GM12878 (cell line): ENCODE results near the gene PRKAG2. TPM values are rescaled to one million over a fixed set of nuclear protein-coding genes. Genes with fewer than 3 reads are reported as not detected.

Source experiments
- CEBPZ ChIP-seq: fragments of 150-350 bp; IDR thresholded peaks from 2 replicates; pipeline ENCODE4 v1.6.1; 2016; ENCODE audit warnings: low read depth, low read length
- EZH2 ChIP-seq: IDR thresholded peaks from 2 replicates; pipeline ENCODE4 v1.6.1; 2012; ENCODE audit warnings: low read depth, mild to moderate bottlenecking, control low read depth, inconsistent platforms, low read length, borderline replicate concordance; ENCODE audit not compliant: control insufficient read depth
- MLLT1 ChIP-seq: fragments of 450-650 bp; IDR thresholded peaks from 2 replicates; pipeline ENCODE4 v1.6.1; 2016; ENCODE audit warnings: mild to moderate bottlenecking
- PRDM15 ChIP-seq: fragments of 450-650 bp; formaldehyde crosslinking; IDR thresholded peaks from 2 replicates; pipeline ENCODE4 v1.4.0; 2020; ENCODE audit warnings: mild to moderate bottlenecking, moderate library complexity
- RAD51 ChIP-seq: fragments of 450-650 bp; IDR thresholded peaks from 2 replicates; pipeline ENCODE4 v1.6.1; 2016; ENCODE audit warnings: moderate library complexity, mild to moderate bottlenecking, inconsistent platforms
- SREBF2 ChIP-seq: IDR thresholded peaks from 2 replicates; pipeline ENCODE4 v1.6.1; 2012; ENCODE audit warnings: mild to moderate bottlenecking, low read length
- polyA plus RNA-seq, 11 experiments: library from polyadenylated mRNA; depleted of rRNA in 4 of 11; unstranded in 6 of 11; stranded (reverse) in 5 of 11; fragments of >200 nt; fragmentation: Nextera tagmentation in 4 of 11; fragmentation: Illumina TruSeq in 1 of 11; extraction: Ambion mirVana in 4 of 11; extraction: Trizol in 1 of 11; gene quantifications; 1 replicate in 1 of 11; 2 replicates in 10 of 11; pipeline versions ENCODE4 v1.2.1 to v1.2.3, GENCODE V29; 2011 to 2016; ENCODE audit warnings: inconsistent platforms in 2 of 11, missing spikeins in 2 of 11, low read depth in 1 of 11
- total RNA-seq, 4 experiments: library from RNA; depleted of rRNA in 3 of 4; stranded (reverse); fragments of >200 nt in 3 of 4; fragmentation: Illumina TruSeq in 1 of 4; extraction: Trizol in 1 of 4; gene quantifications; 2 replicates each; pipeline versions ENCODE4 v1.2.1 to v1.2.3, GENCODE V29; 2013 to 2021

PRKAG2 gene
- total and polyA plus RNA-seq, 10 of the 15 experiments (the other 5 are each of a cell fraction or from before 2014, with no cell fraction given): 3.4 to 8.9 (median 6.8) TPM

GRCh38 chr7:151796871-151797537, 79.9 kb downstream of the PRKAG2 start (continued):
- TF ChIP-seq PRDM15 (CRISPR knock-in tag) (no peak), EZH2 (no peak), MLLT1 (no peak), CEBPZ (no peak), SREBF2 (no peak), RAD51 (no peak)
